ENCODE measurements around the gene SLC35A3.
"Not testable (repeated sequence)": the region's sequence is repeated elsewhere in the genome, so short reads cannot be mapped to it uniquely, and the experiment has no call there.

Gene SLC35A3

DNA sequence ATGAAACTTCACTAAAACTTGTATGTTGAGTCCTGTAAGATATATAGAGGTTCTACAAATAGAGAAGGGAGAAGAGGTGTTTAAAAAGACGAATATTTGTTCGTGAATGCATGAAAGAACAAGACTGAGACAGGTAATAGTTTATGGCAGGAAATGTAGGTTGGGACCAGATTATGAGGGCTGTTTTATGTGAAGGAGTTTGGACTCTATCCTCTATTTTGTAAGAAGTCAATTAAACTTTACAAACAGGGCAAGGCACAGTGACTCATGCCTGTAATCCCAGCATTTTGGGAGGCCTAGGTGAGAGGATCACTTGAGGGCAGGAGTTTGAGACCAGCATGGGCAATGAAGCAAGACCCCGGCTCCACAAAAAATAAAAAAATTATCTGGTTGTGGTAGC lies 5.7 kb downstream of the SLC35A3 start:
- no peak for DNase-seq (ENCODE audit: low spot score)

GRCh38 chr1:99977326-99977725 lies 7.5 kb downstream of the SLC35A3 start:
- not testable (repeated sequence) for DNase-seq (ENCODE audit: low spot score)

- no peak for DNase-seq (ENCODE audit: low spot score)
Observed at GRCh38 chr1:99978218-99978617, 8.4 kb downstream of the SLC35A3 start.

- DNase-seq (ENCODE audit: low spot score): no peak
Observed at GRCh38 chr1:99979091-99979490, 9.3 kb downstream of the SLC35A3 start.

- DNase-seq (ENCODE audit: low spot score): no peak
Observed at GRCh38 chr1:99980928-99981327, 11.1 kb downstream of the SLC35A3 start.

GRCh38 chr1:99986656-99987225 lies 16.9 kb downstream of the SLC35A3 start:
- no peak for DNase-seq (ENCODE audit: low spot score)

DNA sequence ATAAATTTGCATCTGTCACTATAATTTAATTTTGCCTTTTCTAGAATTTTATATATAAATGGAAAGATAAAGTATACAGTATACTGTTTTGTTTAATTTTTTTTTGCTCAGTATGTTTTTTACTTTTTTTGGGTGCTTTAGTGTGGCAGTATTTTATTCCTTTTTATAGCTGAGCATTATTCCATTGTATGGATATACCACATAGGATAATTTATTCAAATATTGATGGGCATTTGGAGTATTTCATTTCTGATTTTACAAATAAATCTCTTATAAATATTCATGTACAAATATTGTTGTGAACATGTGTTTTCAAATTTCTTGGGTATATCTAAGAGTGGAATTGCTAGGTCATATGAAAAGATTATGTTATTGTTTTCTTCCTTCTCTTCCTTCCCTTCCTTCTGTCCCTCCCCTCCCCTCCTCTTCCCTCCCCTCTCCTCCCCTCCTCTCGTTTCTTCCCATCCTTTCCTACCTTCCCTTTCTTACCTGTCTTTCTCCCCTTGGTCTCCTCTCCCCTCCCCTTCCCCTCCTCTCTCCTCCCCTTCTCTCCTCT lies 18.5 kb downstream of the SLC35A3 start:
- DNase-seq (ENCODE audit: low spot score): no peak

GRCh38 chr1:99992044-99992722 lies 22.4 kb downstream of the SLC35A3 start:
- DNase-seq (ENCODE audit: low spot score): no peak

- DNase-seq (ENCODE audit: low spot score): no peak
Observed at GRCh38 chr1:99992760-99993467, 23.1 kb downstream of the SLC35A3 start.

- DNase-seq (ENCODE audit: low spot score): no peak
Observed at GRCh38 chr1:99993468-99993845, 23.7 kb downstream of the SLC35A3 start.

DNA sequence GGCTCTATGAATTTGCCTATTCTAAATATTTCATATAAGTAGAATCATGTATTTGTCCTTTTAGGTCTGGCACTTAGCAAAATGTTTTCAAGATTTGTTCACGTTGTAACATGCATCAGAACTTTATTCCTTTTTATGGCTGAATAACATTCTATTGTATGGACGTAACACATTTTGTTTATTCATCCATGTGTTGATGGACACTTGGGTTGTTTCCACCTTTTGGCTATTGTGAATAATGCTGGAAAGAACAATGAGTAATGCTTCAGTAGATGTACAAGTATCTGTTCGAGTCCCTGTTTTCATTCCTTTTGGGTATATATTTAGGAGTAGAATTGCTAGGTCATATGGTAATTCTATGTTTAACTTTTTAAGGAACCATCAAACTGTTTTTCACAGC lies 24.7 kb downstream of the SLC35A3 start:
- no peak for DNase-seq (ENCODE audit: low spot score)

DNA sequence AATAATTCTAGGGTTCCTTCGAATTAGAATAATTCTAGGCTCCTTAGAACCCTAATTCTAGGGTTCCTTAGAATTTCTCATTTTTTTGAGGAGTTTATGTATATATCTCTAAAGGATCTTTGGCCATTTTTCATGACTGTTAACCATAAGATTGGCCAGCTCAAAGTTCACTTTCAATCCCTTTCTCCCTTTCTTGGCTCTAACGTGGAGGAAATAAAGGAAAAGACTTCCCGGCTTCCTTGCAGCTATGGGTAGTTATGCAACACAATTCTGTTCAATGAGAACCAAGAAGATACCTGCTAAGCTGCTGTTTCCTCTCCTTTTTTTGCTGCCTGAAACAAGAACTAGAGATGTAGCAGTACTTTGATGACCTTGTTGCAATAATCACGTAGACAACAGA lies 27.2 kb downstream of the SLC35A3 start:
- DNase-seq (ENCODE audit: low spot score): no peak

DNA sequence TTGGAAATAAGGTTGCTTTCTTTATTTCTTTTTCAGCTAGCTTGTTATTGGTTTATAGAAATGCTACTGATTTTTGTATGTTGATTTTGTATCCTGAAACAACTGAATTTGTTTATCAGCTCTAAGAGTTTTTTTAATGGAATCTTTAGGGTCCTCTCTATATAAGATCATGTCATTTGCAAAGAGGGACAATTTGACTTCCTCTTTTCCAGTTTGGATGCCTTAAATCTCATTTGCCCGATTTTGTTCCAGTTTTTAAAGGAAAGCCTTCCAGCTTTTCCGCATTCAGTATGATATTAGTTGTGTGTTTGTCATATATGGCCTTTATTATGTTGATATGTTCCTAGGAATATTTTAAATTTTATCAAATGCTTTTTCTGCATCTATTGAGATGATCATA lies 31.7 kb downstream of the SLC35A3 start:
- DNase-seq (ENCODE audit: low spot score): no peak

DNA sequence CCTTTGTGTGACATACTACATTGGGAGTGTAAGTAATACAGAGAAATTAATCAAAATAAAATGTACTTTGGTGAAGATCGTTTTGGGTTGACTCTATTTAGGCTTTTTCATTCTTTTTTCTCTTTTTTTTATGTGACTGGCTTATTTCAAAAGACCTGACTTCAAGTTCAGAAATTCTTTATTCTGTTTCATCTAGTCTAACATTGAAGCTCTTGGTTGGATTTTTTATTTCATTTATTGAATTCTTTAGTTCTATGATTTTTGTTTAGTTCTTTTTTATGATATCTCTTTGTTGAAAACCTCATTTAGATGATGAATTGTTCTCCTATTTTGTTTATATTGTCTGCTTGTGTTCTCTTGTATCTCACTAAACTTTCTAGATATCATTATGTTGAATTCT lies 35.6 kb downstream of the SLC35A3 start:
- no peak for DNase-seq (ENCODE audit: low spot score)

GRCh38 chr1:100006688-100007087 lies 36.9 kb downstream of the SLC35A3 start:
- DNase-seq (ENCODE audit: low spot score): no peak

GRCh38 chr1:100009458-100009857 lies 39.7 kb downstream of the SLC35A3 start:
- DNase-seq (ENCODE audit: low spot score): no peak

DNA sequence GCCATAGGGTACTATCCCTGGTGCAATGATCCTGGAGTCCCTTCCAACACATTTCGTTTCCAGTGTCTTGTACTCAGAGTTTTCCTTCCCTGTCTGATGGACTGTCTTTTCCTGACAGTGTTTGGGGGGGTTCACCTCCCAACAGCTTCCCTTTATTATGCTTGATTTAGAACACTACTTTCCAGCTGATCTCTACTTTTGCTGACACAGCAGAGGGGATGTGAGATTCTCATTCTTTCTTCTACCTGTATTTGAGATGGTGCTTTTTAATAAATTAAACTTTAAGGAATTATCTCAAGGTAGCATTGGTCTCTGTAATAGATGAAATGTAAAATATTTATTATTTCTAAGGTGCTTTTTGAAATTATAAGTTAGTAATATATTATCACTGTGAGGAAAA lies 41.0 kb downstream of the SLC35A3 start:
- no peak for DNase-seq (ENCODE audit: low spot score)

DNA sequence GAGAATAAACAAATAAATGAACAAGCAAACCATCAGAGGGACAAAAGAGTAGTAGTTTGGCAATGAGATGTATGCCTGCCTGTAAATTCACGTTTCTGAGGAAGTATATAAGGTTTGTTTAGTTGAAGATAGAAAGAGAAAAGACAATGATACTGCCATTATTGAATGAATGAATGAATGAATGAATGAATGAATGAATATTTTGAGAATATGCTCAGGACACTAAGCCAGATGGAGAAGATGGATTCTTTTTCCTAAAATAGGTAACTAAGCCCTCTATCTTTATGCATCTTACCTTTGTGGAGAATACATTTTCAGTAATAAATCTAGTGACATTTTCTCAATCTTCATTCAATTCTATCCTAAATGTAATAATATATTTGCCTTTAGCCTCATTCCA lies 49.4 kb downstream of the SLC35A3 start:
- DNase-seq (ENCODE audit: low spot score): no peak

DNA sequence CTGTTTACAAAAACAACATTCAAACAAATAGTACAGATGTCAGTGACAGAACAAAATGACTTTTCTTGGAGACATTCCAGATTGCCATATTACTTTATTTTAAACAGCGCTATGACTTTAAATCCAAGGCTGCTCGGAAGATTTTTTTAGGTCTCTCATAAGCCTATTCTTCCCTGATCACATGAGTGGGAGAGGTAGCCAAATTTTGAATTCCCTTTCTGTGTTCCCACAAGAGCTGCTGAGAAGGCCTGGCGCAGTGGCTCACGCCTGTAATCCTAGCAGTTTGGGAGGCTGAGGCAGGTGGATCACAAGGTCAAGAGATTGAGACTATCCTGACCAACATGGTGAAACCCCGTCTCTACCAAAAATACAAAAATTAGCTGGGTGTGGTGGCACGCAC lies 53.7 kb downstream of the SLC35A3 start:
- no peak for DNase-seq (ENCODE audit: low spot score)

DNA sequence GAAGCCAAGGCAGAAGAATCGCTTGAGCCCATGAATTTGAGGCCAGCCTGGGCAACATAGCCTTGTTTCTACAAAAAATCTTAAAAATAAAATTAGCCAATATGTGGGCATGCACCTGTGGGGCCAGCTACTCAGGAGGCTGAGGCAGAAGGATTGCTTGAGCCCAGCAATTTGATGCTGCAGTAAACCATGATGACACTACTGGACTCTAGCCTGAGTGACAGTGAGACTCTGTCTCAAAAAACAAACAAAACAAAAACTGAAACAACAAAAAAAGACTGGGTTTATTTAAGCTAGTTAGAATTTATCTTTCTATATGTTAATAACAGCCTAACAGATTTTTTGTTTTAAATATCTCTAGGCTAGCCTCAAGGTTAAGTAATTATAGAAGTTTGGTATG lies 57.4 kb downstream of the SLC35A3 start:
- no peak for DNase-seq (ENCODE audit: low spot score)

GRCh38 chr1:100028765-100029164 lies 59.0 kb downstream of the SLC35A3 start:
- peak; percentile 13 for DNase-seq (ENCODE audit: low spot score)

GRCh38 chr1:100034470-100034869 lies 64.7 kb downstream of the SLC35A3 start:
- DNase-seq (ENCODE audit: low spot score): peak; percentile 23

DNA sequence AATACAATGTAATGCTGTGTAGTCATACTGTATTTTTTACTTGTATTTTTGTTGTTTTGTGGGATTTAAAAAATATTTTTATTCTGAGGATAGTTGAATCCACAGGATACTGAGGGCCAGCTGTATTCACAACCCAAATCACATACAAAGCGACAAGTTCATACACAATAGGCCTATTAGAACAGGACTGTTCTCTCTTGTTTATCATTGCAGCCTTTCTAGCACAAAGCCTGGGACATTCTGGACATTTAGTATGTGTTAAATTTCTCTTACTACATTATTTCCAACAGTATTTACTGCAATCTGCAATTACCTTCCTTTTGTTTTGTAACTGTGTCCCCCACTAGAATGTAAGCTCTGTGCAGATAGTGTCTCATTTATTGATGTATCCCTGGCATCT lies 65.4 kb downstream of the SLC35A3 start:
- DNase-seq (ENCODE audit: low spot score): no peak
